ENCODE results near the gene ZBTB5.
"Not testable (repeated sequence)": the region's sequence is repeated elsewhere in the genome, so short reads cannot be mapped to it uniquely, and the experiment has no call there.

ZBTB5 gene

GRCh38 chr9:37486256-37486615 lies 21.0 kb upstream of the ZBTB5 start:
- DNase-seq: no peak

GRCh38 chr9:37485389-37486255 lies 20.4 kb upstream of the ZBTB5 start, which contains the start of gene POLR1E:
TSS of gene POLR1E (plus strand) at chr9:37485948. CDS start at chr9:37486048, 100 bp downstream.
- peak; percentile 62 to 94 for DNase-seq

- no peak for DNase-seq
These were observed 15.5 kb upstream of the ZBTB5 start for GRCh38 chr9:37480759-37481158.

- not testable (repeated sequence) for DNase-seq
These were observed 12.9 kb upstream of the ZBTB5 start for GRCh38 chr9:37477987-37478619.

- DNase-seq: not testable (repeated sequence)
These were observed 12.2 kb upstream of the ZBTB5 start for GRCh38 chr9:37477443-37477842.

GRCh38 chr9:37476930-37477329 lies 11.7 kb upstream of the ZBTB5 start:
- no peak for DNase-seq

- no peak for DNase-seq
These were observed 9.2 kb upstream of the ZBTB5 start for GRCh38 chr9:37474438-37474837.

GRCh38 chr9:37473982-37474381 lies 8.7 kb upstream of the ZBTB5 start:
- DNase-seq: not testable (repeated sequence)

GRCh38 chr9:37471942-37472684 lies 6.9 kb upstream of the ZBTB5 start:
- no peak for DNase-seq

- DNase-seq: no peak
These were observed 3.4 kb upstream of the ZBTB5 start for GRCh38 chr9:37468620-37469019.

- DNase-seq: not testable (repeated sequence)
These were observed 2.3 kb upstream of the ZBTB5 start for GRCh38 chr9:37467530-37467929.

GRCh38 chr9:37466037-37466709 lies 923 bp upstream of the ZBTB5 start:
- DNase-seq: peak in 1 of 2 experiments; percentile 13

- no peak for DNase-seq
These were observed 613 bp downstream of the ZBTB5 start for GRCh38 chr9:37464426-37465248.

- no peak for DNase-seq
These were observed 1.2 kb downstream of the ZBTB5 start for GRCh38 chr9:37464006-37464405.

GRCh38 chr9:37456817-37457216 lies 8.4 kb downstream of the ZBTB5 start:
- no peak for DNase-seq

GRCh38 chr9:37455884-37456647 lies 9.2 kb downstream of the ZBTB5 start:
- no peak for DNase-seq

GRCh38 chr9:37454238-37454637 lies 11.0 kb downstream of the ZBTB5 start:
- no peak for DNase-seq

- DNase-seq: no peak
These were observed 11.4 kb downstream of the ZBTB5 start for GRCh38 chr9:37453827-37454226.

- no peak for DNase-seq
These were observed 12.6 kb downstream of the ZBTB5 start for GRCh38 chr9:37452611-37453010.

GRCh38 chr9:37451628-37452027 lies 13.6 kb downstream of the ZBTB5 start:
- no peak for DNase-seq
